ENCODE measurements around the gene SNTG2.

SNTG2 gene

DNA sequence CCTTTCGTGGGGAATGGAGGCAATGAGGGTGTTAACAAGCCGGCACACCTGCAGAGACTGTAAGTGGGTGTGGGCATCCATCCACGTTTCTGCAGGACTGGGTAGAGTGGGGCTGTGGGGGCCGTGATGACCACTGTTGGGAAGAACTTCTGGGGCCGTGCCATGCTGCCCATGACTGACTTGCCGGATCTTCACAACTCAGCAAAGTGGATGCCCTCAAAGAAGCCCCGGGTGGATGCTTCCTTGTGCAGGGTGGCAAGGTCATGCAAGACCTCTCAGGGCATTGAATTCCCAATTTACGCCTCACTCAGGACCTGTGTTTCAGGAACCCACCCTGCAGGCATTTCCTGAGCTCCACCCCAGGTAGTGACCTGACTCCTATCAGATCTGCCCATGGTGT lies 319.2 kb downstream of the SNTG2 start:
- H3K4me3 ChIP-seq (ENCODE audit: low read depth, low read length): no peak overlapping the region
- DNase-seq (ENCODE audit: low read depth): no peak
- TF ChIP-seq, protein P1, sequence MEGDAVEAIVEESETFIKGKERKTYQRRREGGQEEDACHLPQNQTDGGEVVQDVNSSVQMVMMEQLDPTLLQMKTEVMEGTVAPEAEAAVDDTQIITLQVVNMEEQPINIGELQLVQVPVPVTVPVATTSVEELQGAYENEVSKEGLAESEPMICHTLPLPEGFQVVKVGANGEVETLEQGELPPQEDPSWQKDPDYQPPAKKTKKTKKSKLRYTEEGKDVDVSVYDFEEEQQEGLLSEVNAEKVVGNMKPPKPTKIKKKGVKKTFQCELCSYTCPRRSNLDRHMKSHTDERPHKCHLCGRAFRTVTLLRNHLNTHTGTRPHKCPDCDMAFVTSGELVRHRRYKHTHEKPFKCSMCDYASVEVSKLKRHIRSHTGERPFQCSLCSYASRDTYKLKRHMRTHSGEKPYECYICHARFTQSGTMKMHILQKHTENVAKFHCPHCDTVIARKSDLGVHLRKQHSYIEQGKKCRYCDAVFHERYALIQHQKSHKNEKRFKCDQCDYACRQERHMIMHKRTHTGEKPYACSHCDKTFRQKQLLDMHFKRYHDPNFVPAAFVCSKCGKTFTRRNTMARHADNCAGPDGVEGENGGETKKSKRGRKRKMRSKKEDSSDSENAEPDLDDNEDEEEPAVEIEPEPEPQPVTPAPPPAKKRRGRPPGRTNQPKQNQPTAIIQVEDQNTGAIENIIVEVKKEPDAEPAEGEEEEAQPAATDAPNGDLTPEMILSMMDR (IDR thresholded peaks at IDR 0.05; ENCODE audit: control insufficient read depth, extremely low read depth, insufficient read depth): no peak

DNA sequence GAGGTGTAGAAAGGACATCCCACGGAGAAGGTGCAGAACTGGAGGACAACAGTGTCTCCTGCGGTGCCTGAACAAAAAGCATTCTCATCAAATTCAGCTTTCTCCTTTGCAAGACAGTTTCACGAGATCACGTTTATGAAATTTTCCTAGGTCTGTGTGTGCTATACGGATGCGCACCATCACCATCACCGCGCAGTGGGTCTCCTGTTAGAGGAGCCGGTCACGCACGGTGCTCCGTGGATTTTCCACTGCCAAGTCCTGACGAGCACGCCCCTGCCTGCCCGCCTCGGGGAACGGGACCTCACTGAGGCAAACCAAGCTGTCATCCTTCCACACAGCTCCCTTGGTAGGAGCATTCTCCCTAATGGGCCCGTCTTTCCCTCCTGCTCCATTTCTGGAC lies 322.2 kb downstream of the SNTG2 start:
- no peak for DNase-seq (ENCODE audit: low read depth)
- TF ChIP-seq, protein P1 (IDR thresholded peaks at IDR 0.05; ENCODE audit: control insufficient read depth, extremely low read depth, insufficient read depth): no peak
- H3K4me3 ChIP-seq (ENCODE audit: low read depth, low read length): no peak overlapping the region

DNA sequence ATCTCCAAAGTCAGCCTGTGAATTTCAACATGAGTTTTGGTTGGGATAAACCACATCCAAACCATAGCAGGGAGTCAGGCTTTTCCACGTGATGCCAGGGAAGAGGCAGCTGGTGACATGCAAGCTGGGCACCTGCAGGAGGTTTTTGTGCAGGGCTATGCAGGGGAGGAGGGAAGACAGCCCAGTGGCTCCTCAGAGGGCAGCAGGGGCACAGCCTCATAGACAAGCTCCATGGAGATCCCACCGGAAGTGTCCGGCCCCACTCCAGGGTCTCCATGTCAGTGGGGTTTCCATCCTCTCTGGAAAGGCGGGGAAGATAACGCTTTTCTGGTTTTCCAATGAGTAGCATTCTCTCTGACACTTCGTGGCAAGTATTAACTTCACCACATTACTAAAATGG lies 327.0 kb downstream of the SNTG2 start:
- TF ChIP-seq, protein P1 (IDR thresholded peaks at IDR 0.05; ENCODE audit: control insufficient read depth, extremely low read depth, insufficient read depth): no peak
- no peak overlapping the region for H3K4me3 ChIP-seq (ENCODE audit: low read depth, low read length)
- DNase-seq (ENCODE audit: low read depth): no peak

DNA sequence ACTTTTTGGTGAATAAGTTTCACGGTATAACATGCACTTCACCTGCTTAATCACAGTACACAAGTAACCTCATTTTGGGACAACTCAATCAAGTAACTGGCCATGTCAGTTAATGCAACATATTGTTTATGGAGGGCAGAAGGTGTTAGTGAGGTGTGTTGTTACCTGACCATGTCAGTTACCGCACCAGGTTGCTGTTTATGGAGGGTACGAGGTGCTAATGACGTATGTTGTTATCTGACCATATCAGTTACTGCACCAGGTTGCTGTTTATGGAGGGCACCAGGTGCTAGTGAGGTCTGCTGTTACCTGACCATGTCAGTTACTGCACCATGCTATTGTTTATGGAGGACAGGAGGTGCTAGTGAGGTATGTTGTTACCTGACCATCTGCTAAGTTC lies 327.5 kb downstream of the SNTG2 start:
- no peak overlapping the region for H3K4me3 ChIP-seq (ENCODE audit: low read depth, low read length)
- TF ChIP-seq, protein P1 (IDR thresholded peaks at IDR 0.05; ENCODE audit: control insufficient read depth, extremely low read depth, insufficient read depth): no peak
- DNase-seq (ENCODE audit: low read depth): no peak

DNA sequence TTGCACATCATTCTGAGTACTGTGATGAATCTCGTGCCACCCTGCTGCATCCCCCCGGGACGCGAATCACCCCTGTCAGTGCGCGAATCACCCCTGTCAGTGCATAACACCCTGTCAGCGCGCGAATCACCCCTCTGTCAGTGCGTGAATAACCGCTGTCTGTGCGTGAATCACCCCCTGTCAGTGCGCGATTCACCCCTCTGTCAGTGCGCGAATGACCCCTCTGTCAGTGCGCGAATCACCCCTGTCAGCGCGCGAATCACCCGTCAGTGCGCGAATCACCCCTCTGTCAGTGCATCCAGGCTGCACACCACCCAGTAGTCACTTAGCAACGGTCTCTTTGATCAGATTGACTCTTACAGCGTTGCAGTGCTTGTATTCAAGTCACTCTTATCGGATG lies 328.2 kb downstream of the SNTG2 start:
- DNase-seq (ENCODE audit: low read depth): no peak
- TF ChIP-seq, protein P1 (IDR thresholded peaks at IDR 0.05; ENCODE audit: control insufficient read depth, extremely low read depth, insufficient read depth): no peak
- no peak overlapping the region for H3K4me3 ChIP-seq (ENCODE audit: low read depth, low read length)

DNA sequence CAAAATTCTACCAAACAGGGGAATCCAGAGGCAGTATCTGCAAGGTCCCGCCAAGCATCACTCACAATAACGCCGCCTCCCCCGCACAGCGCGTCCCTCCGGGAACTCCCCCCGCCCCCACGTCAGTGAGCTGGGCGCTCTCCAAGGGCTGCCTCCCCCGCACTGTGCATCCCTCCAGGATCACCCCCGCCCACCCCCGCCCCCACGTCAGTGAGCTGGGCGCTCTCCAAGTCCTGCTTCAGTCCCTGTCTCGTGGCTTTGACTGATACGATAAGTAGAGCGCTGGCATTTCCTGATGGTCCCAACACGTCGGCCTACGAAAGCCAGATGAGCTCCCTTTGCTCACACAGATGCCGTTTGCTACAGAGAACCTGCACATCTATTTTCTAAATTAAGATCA lies 331.9 kb downstream of the SNTG2 start:
- DNase-seq (ENCODE audit: low read depth): no peak
- TF ChIP-seq, protein P1 (IDR thresholded peaks at IDR 0.05; ENCODE audit: control insufficient read depth, extremely low read depth, insufficient read depth): no peak
- H3K4me3 ChIP-seq (ENCODE audit: low read depth, low read length): no peak overlapping the region

DNA sequence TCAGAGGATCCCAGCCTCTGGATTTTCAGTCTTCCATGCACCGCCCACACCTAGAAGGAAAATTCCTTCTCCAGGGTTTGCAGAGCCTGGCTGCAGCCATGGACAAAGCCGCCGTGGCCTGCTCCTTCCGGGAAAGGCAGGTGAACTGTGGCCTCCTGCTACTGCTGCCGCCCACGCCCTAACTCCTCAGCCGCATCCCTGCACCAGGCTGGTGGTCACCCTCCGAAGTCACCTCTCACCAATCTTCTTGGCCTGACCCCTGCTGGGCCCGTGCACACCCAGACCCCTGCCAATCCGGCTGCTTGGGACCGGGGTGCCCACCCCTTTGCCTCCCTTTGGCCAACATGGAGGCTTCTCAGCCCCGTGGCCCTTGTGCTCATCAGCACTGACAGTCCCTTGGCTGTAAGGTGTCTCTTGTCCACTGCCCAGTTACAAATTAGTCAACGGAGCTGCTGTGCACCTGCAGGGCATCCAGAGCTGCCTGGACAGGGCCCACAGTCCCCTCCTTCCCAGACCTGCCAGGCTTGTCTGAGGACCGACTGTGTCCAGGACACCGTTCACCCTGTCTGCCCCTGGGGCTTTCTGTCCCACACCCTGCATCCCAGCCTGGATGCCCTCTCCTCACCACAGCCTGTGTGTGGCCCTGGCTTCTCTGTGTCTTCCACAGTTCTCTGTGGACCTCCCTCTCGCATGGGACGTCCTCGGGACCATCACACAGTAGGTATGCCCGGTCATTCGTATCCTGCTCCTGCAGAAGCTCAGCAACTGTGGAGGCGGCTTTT lies 332.6 kb downstream of the SNTG2 start:
- TF ChIP-seq, protein P1 (IDR thresholded peaks at IDR 0.05; ENCODE audit: control insufficient read depth, extremely low read depth, insufficient read depth): no peak
- H3K4me3 ChIP-seq (ENCODE audit: low read depth, low read length): no peak overlapping the region

More for the DNA sequence above, 332.6 kb downstream of the SNTG2 start:
- DNase-seq (ENCODE audit: low read depth): no peak

All from LNCaP clone FGC (cell line).